Stimulated activated CD8-positive, alpha-beta memory T cell treated with anti-CD3 and anti-CD28 coated beads, Interleukin-7, amount 100 ng/mL, for 1 hour (primary cell): Measurements from ENCODE around the gene SCUBE1.

Experiments used
- DNase-seq, 2 donors: peaks; one replicate each; pipeline ENCODE4 v3.0.0-alpha.2; 2020; ENCODE audit warnings: low read depth in 2 of 2

The SCUBE1 gene

GRCh38 chr22:43199541-43199940 lies 143.6 kb downstream of the SCUBE1 start:
- DNase-seq = no peak

GRCh38 chr22:43198936-43199335 lies 144.2 kb downstream of the SCUBE1 start:
- DNase-seq = no peak

GRCh38 chr22:43198126-43198525 lies 145.0 kb downstream of the SCUBE1 start:
- no peak for DNase-seq

GRCh38 chr22:43197271-43197941 lies 145.8 kb downstream of the SCUBE1 start:
- no peak for DNase-seq

GRCh38 chr22:43191831-43192230 lies 151.3 kb downstream of the SCUBE1 start:
- DNase-seq = no peak

GRCh38 chr22:43188829-43189545 lies 154.2 kb downstream of the SCUBE1 start:
- no peak for DNase-seq

GRCh38 chr22:43187171-43188099 lies 155.7 kb downstream of the SCUBE1 start:
- peak; percentile 89 to 90 for DNase-seq

GRCh38 chr22:43186272-43187170 lies 156.7 kb downstream of the SCUBE1 start, which contains the start of gene TTLL12:
Gene TTLL12 (minus strand): TSS chr22:43187134. CDS start chr22:43187069, 65 bp downstream.
- peak; percentile 20 to 37 for DNase-seq

- DNase-seq = no peak
Observed at GRCh38 chr22:43185860-43186261, 157.3 kb downstream of the SCUBE1 start.

GRCh38 chr22:43183496-43184277 lies 159.5 kb downstream of the SCUBE1 start:
- no peak for DNase-seq

GRCh38 chr22:43182726-43183125 lies 160.4 kb downstream of the SCUBE1 start:
- DNase-seq = no peak

GRCh38 chr22:43182118-43182517 lies 161.1 kb downstream of the SCUBE1 start:
- no peak for DNase-seq

- no peak for DNase-seq
Observed at GRCh38 chr22:43181321-43182076, 161.7 kb downstream of the SCUBE1 start.

- no peak for DNase-seq
Observed at GRCh38 chr22:43180670-43181069, 162.5 kb downstream of the SCUBE1 start.

- no peak for DNase-seq
Observed at GRCh38 chr22:43179911-43180195, 163.3 kb downstream of the SCUBE1 start.

- no peak for DNase-seq
Observed at GRCh38 chr22:43179146-43179910, 163.8 kb downstream of the SCUBE1 start.

GRCh38 chr22:43177479-43177878 lies 165.7 kb downstream of the SCUBE1 start:
- DNase-seq = no peak

- no peak for DNase-seq
Observed at GRCh38 chr22:43176090-43176489, 167.1 kb downstream of the SCUBE1 start.

- no peak for DNase-seq
Observed at GRCh38 chr22:43174941-43175531, 168.1 kb downstream of the SCUBE1 start.
